H1 (cell line): ENCODE data around the gene PIGK. TPM values are rescaled to one million over a fixed set of nuclear protein-coding genes. Genes with fewer than 3 reads are reported as not detected.

Source experiments
- CTCF ChIA-PET: fragments of 300-600 bp; sonication (Branson Sonifier 250); formaldehyde crosslinking; loops from one replicate; lab custom pipeline; 2021; ENCODE audit not compliant: partially characterized antibody; lab: Charles Lee
- POLR2A ChIA-PET: fragments of 300-600 bp; sonication (Branson Sonifier 250); formaldehyde crosslinking; loops from one replicate; lab custom pipeline; 2021; ENCODE audit warnings: inconsistent platforms; ENCODE audit not compliant: partially characterized antibody; lab: Charles Lee
- DNase-seq, 2 experiments: peaks; one replicate each; pipeline versions ENCODE4 v3.0.0 to v3.0.0-alpha.2; 2010 to 2022; ENCODE audit warnings: low spot score in 2 of 2, low read depth in 1 of 2, mixed read lengths in 1 of 2
- FAIRE-seq: peaks from 2 replicates; lab custom pipeline; 2011; peaks lifted over from hg19 to GRCh38; lab: Jason Lieb, UNC
- H2AFZ ChIP-seq: 2 replicates; pipeline ENCODE4 v1.8.1; 2012; ENCODE audit warnings: low read length, inconsistent platforms
- H2AK5ac ChIP-seq: 2 replicates; pipeline ENCODE4 v1.6.1; 2013; ENCODE audit warnings: low read depth, low read length
- H2BK120ac ChIP-seq: replicated peaks from 2 replicates; pipeline ENCODE3; 2013; ENCODE audit warnings: low read depth, low read length, inconsistent platforms
- H2BK12ac ChIP-seq: 2 replicates; pipeline ENCODE4 v1.6.1; 2013; ENCODE audit warnings: low read depth, low read length
- H2BK15ac ChIP-seq: 2 replicates; pipeline ENCODE4 v1.6.1; 2013; ENCODE audit warnings: low read length
- H2BK20ac ChIP-seq: 2 replicates; pipeline ENCODE4 v1.6.1; 2013; ENCODE audit warnings: low read length
- H2BK5ac ChIP-seq: 2 replicates; pipeline ENCODE4 v1.6.1; 2013; ENCODE audit warnings: low read depth, low read length
- H3K14ac ChIP-seq: 2 replicates; pipeline ENCODE4 v1.6.1; 2013; ENCODE audit warnings: inconsistent platforms; ENCODE audit not compliant: insufficient read length
- H3K18ac ChIP-seq: 2 replicates; pipeline ENCODE4 v1.6.1; 2013; ENCODE audit warnings: low read length; ENCODE audit errors: extremely low read depth
- H3K23ac ChIP-seq: 2 replicates; pipeline ENCODE4 v1.6.1; 2013; ENCODE audit warnings: inconsistent platforms; ENCODE audit not compliant: insufficient read length
- H3K23me2 ChIP-seq: 2 replicates; pipeline ENCODE4 v1.6.1; 2013; ENCODE audit warnings: low read depth, low read length
- H3K27ac ChIP-seq: 2 replicates; pipeline ENCODE4 v1.6.1; 2011; ENCODE audit warnings: low read depth, low read length, inconsistent platforms
- H3K27me3 ChIP-seq, 4 experiments: replicated peaks in 1 of 4; 1 replicate in 1 of 4; 2 replicates in 3 of 4; pipeline versions ENCODE4 v1.6.1 to v1.8.1; 2011 to 2013; ENCODE audit warnings: low read length in 3 of 4, mild to moderate bottlenecking in 3 of 4, inconsistent platforms in 2 of 4, mixed read lengths in 2 of 4, moderate library complexity in 1 of 4; ENCODE audit not compliant: control insufficient read depth in 3 of 4, insufficient read depth in 3 of 4; ENCODE audit errors: extremely low read depth in 1 of 4
- H3K36me3 ChIP-seq, 4 experiments: 2 replicates each; pipeline versions ENCODE4 v1.6.1 to v1.8.1; 2011 to 2013; ENCODE audit warnings: mild to moderate bottlenecking in 4 of 4, low read length in 3 of 4, moderate library complexity in 2 of 4, control low read depth in 1 of 4, inconsistent platforms in 1 of 4; ENCODE audit not compliant: insufficient read depth in 4 of 4, control insufficient read depth in 2 of 4
- H3K4ac ChIP-seq: replicated peaks from 2 replicates; pipeline ENCODE3; 2013; ENCODE audit warnings: low read length, low read depth, mixed read lengths, inconsistent platforms; ENCODE audit not compliant: insufficient read length
- H3K4me1 ChIP-seq, 4 experiments: replicated peaks in 1 of 4; 1 replicate in 1 of 4; 2 replicates in 3 of 4; pipeline versions ENCODE4 v1.6.1 to v1.8.1; 2011 to 2013; ENCODE audit warnings: low read length in 3 of 4, inconsistent platforms in 2 of 4, mixed read lengths in 1 of 4; ENCODE audit not compliant: insufficient read depth in 4 of 4, control insufficient read depth in 3 of 4
- H3K4me2 ChIP-seq, 2 experiments: 2 replicates each; pipeline versions ENCODE4 v1.6.1 to v1.8.1; 2011 to 2013; ENCODE audit warnings: low read depth in 2 of 2, low read length in 2 of 2, control low read depth in 1 of 2, inconsistent platforms in 1 of 2, mild to moderate bottlenecking in 1 of 2; ENCODE audit not compliant: insufficient read depth in 1 of 2
- H3K4me3 ChIP-seq, 4 experiments: fragments of 200-600, 300-600 bp in 1 of 4; sonication (generic), shearing (Covaris generic), sonication (Bioruptor Twin) in 1 of 4; 2 replicates each; pipeline versions ENCODE4 v1.5.1 to v1.8.1; 2011 to 2016; ENCODE audit warnings: low read length in 4 of 4, low read depth in 3 of 4, control low read depth in 2 of 4, inconsistent platforms in 2 of 4, mild to moderate bottlenecking in 2 of 4, mixed read lengths in 1 of 4, moderate library complexity in 1 of 4; ENCODE audit not compliant: insufficient read depth in 2 of 4; ENCODE audit errors: extremely low read depth in 1 of 4
- H3K56ac ChIP-seq: replicated peaks from 2 replicates; pipeline ENCODE3; 2013; ENCODE audit warnings: low read depth, mild to moderate bottlenecking, mixed read lengths, low read length, inconsistent platforms; ENCODE audit not compliant: insufficient read length
- H3K79me1 ChIP-seq: 2 replicates; pipeline ENCODE4 v1.6.1; 2013; ENCODE audit warnings: low read depth, low read length, control low read depth
- H3K79me2 ChIP-seq, 2 experiments: 2 replicates each; pipeline versions ENCODE4 v1.6.1 to v1.8.1; 2012 to 2013; ENCODE audit warnings: low read length in 2 of 2, mild to moderate bottlenecking in 2 of 2, inconsistent platforms in 1 of 2; ENCODE audit not compliant: insufficient read depth in 2 of 2, control insufficient read depth in 1 of 2
- H3K9ac ChIP-seq, 4 experiments: replicated peaks in 1 of 4; 1 replicate in 1 of 4; 2 replicates in 3 of 4; pipeline versions ENCODE4 v1.6.1 to v1.8.1; 2011 to 2013; ENCODE audit warnings: low read depth in 3 of 4, low read length in 3 of 4, control low read depth in 2 of 4, mild to moderate bottlenecking in 2 of 4, moderate library complexity in 2 of 4, inconsistent platforms in 1 of 4; ENCODE audit errors: extremely low read depth in 1 of 4
- H3K9me3 ChIP-seq, 2 experiments: 2 replicates each; pipeline versions ENCODE4 v1.6.1 to v1.8.1; 2012 to 2013; ENCODE audit warnings: mild to moderate bottlenecking in 2 of 2, moderate library complexity in 2 of 2, control low read depth in 1 of 2, inconsistent platforms in 1 of 2, low read depth in 1 of 2, low read length in 1 of 2, mixed read lengths in 1 of 2; ENCODE audit not compliant: insufficient read depth in 2 of 2
- H4K20me1 ChIP-seq, 2 experiments: replicated peaks in 1 of 2; 2 replicates each; pipeline versions ENCODE3 to v1.8.1; 2011 to 2013; ENCODE audit warnings: inconsistent platforms in 2 of 2, low read length in 2 of 2, mild to moderate bottlenecking in 1 of 2; ENCODE audit not compliant: insufficient read depth in 2 of 2, control insufficient read depth in 1 of 2
- H4K5ac ChIP-seq: 2 replicates; pipeline ENCODE4 v1.6.1; 2013; ENCODE audit warnings: low read length, low read depth, mixed read lengths, inconsistent platforms; ENCODE audit not compliant: insufficient read length
- H4K8ac ChIP-seq: 2 replicates; pipeline ENCODE4 v1.8.0; 2013; ENCODE audit warnings: mild to moderate bottlenecking, moderate library complexity, low read length, inconsistent platforms; ENCODE audit not compliant: insufficient read depth; ENCODE audit errors: extremely low read depth
- H4K91ac ChIP-seq: replicated peaks from 2 replicates; pipeline ENCODE3; 2013; ENCODE audit warnings: low read length, mixed read lengths, inconsistent platforms; ENCODE audit not compliant: insufficient read length
- CEBPB ChIP-seq: IDR thresholded peaks from 2 replicates; pipeline ENCODE4 v1.6.1; 2012; ENCODE audit warnings: low read depth, low read length
- POLR2A ChIP-seq, 2 experiments: IDR thresholded peaks; 1 replicate in 1 of 2; 2 replicates in 1 of 2; pipeline ENCODE4 v1.6.1; 2011; ENCODE audit warnings: low read depth in 2 of 2, low read length in 2 of 2, mild to moderate bottlenecking in 2 of 2; ENCODE audit errors: control extremely low read depth in 1 of 2
- RXRA ChIP-seq: IDR thresholded peaks from 2 replicates; pipeline ENCODE4 v1.6.1; 2011; ENCODE audit warnings: low read depth, mild to moderate bottlenecking, low read length, moderate library complexity; ENCODE audit not compliant: insufficient read depth
- YY1 ChIP-seq: IDR thresholded peaks from 2 replicates; pipeline ENCODE4 v1.6.1; 2011; ENCODE audit warnings: low read depth, mild to moderate bottlenecking, low read length
- WGBS, 2 experiments: shearing (Covaris generic) in 1 of 2; methylation state at CpG; one replicate each; pipeline versions ENCODE4 v1.1.6 to v1.1.7; 2013 to 2015; ENCODE audit warnings: low lambda C conversion rate in 2 of 2, mixed read lengths in 2 of 2, inconsistent platforms in 1 of 2, low coverage in 1 of 2, missing lambda C conversion rate in 1 of 2; ENCODE audit not compliant: insufficient replicate concordance in 2 of 2, insufficient coverage in 1 of 2, insufficient read length in 1 of 2; ENCODE audit errors: extremely low coverage in 1 of 2, missing lambda C conversion rate in 1 of 2; 5-methylcytosine and 5-hydroxymethylcytosine counted together
- polyA plus RNA-seq, 7 experiments: library from polyadenylated mRNA; depleted of rRNA in 3 of 7; stranded (reverse) in 5 of 7; unstranded in 2 of 7; fragments of >200 nt in 5 of 7; fragments of 200-250 nt in 2 of 7; gene quantifications; 1 replicate in 5 of 7; 2 replicates in 1 of 7; 4 replicates in 1 of 7; pipeline versions ENCODE4 v1.2.1 to v1.2.3, GENCODE V29; 2011 to 2013; ENCODE audit warnings: missing spikeins in 2 of 7, mixed read lengths in 2 of 7
- total RNA-seq: library from RNA; stranded (reverse); fragmentation: NEBNext Ultra II Directional; extraction: Animal tissue kit (Norgen Biotek cat#: 25700); gene quantifications from 2 replicates; pipeline ENCODE4 v1.2.1, GENCODE V29; 2021

The PIGK gene
- total and polyA plus RNA-seq, 2 of the 8 experiments (the other 6 are each of a cell fraction or from before 2014, with no cell fraction given), result 5.6 to 23.2 TPM

GRCh38 chr1:77044133-77044849, 174.9 kb downstream of the PIGK start:
- CTCF ChIA-PET, result interaction anchor here (0.6 to 1.3 kb wide), 4 partner anchors 16 to 143 kb away, joined by 3 read pairs; no protein-coding TSS in a partner anchor
- FAIRE-seq (no peak), DNase-seq (no peak)
- TF ChIP-seq RXRA (no peak), YY1 (no peak), POLR2A (IDR thresholded peaks at IDR 0.05; ENCODE audit: control extremely low read depth in 1 of 2, low read depth in 2 of 2, low read length in 2 of 2) (no peak), CEBPB (no peak)
- no peak overlapping the region for H3K56ac ChIP-seq
- no peak overlapping the region for H2BK12ac ChIP-seq
- no peaks in the 10 kb centered on the region for H3K36me3 ChIP-seq
- no peak overlapping the region for H4K5ac ChIP-seq
- no peak overlapping the region for H3K9ac ChIP-seq
- no peaks in the 10 kb centered on the region for H4K20me1 ChIP-seq
- no peak overlapping the region for H2BK5ac ChIP-seq
- H3K27ac ChIP-seq, result no peak overlapping the region
- no peaks in the 10 kb centered on the region for H3K27me3 ChIP-seq
- no peak overlapping the region for H3K18ac ChIP-seq
- H4K8ac ChIP-seq, result no peak overlapping the region
- H3K23ac ChIP-seq, result no peak overlapping the region
- no peaks in the 10 kb centered on the region for H3K9me3 ChIP-seq
- H3K4ac ChIP-seq, result no peak overlapping the region
- H2BK15ac ChIP-seq, result no peak overlapping the region
- H3K14ac ChIP-seq, result no peak overlapping the region
- no peaks in the 10 kb centered on the region for H3K79me1 ChIP-seq
- H2AFZ ChIP-seq, result no peak overlapping the region
- no peak overlapping the region for H4K91ac ChIP-seq
- POLR2A ChIA-PET, result no interaction called here
- H2AK5ac ChIP-seq, result no peak overlapping the region
- H3K4me3 ChIP-seq, result no peak overlapping the region
- no peaks in the 10 kb centered on the region for H3K4me1 ChIP-seq
- WGBS, 2 experiments, result 92% methylated on average over 20 of the region's 20 CpGs; no CpG with 5 or more reads in 1 of the 2 experiments
- no peak overlapping the region for H2BK20ac ChIP-seq
- H3K79me2 ChIP-seq, result no peaks in the 10 kb centered on the region
- no peaks in the 10 kb centered on the region for H3K23me2 ChIP-seq
- H2BK120ac ChIP-seq, result no peak overlapping the region
- H3K4me2 ChIP-seq, result no peak overlapping the region
